CD4-positive, alpha-beta T cell treated with Interleukin-17A for 1 hour (primary cell): ENCODE data around the gene CTSO.
"Not testable (repeated sequence)": the region's sequence is repeated elsewhere in the genome, so short reads cannot be mapped to it uniquely, and the experiment has no call there.

ENCODE experiments used
- DNase-seq: peaks from one replicate; pipeline ENCODE4 v3.0.0-alpha.2; 2020

The CTSO gene

GRCh38 chr4:155954118-155954685 lies 536 bp upstream of the CTSO start:
- DNase-seq = no peak

GRCh38 chr4:155952501-155952901 lies 1.2 kb downstream of the CTSO start:
- no peak for DNase-seq

GRCh38 chr4:155950461-155950860 lies 3.2 kb downstream of the CTSO start:
- DNase-seq = no peak

GRCh38 chr4:155948541-155948940 lies 5.1 kb downstream of the CTSO start:
- DNase-seq = no peak

- DNase-seq = no peak
These were observed 7.2 kb downstream of the CTSO start for GRCh38 chr4:155946486-155946885.

- no peak for DNase-seq
These were observed 9.2 kb downstream of the CTSO start for GRCh38 chr4:155944516-155944915.

GRCh38 chr4:155943605-155944291 lies 9.9 kb downstream of the CTSO start:
- DNase-seq = no peak

- DNase-seq = no peak
These were observed 11.8 kb downstream of the CTSO start for GRCh38 chr4:155941820-155942219.

GRCh38 chr4:155941085-155941790 lies 12.4 kb downstream of the CTSO start:
- DNase-seq = no peak

GRCh38 chr4:155935389-155935986 lies 18.2 kb downstream of the CTSO start:
- no peak for DNase-seq

GRCh38 chr4:155934634-155935033 lies 19.0 kb downstream of the CTSO start:
- DNase-seq = not testable (repeated sequence)

- DNase-seq = no peak
These were observed 22.0 kb downstream of the CTSO start for GRCh38 chr4:155931634-155932033.

GRCh38 chr4:155930330-155930729 lies 23.3 kb downstream of the CTSO start:
- DNase-seq = no peak

GRCh38 chr4:155929833-155930232 lies 23.8 kb downstream of the CTSO start:
- DNase-seq = no peak

GRCh38 chr4:155924637-155925036 lies 29.0 kb downstream of the CTSO start:
- no peak for DNase-seq

- DNase-seq = no peak
These were observed 32.1 kb downstream of the CTSO start for GRCh38 chr4:155921597-155921996.

- no peak for DNase-seq
These were observed 38.9 kb downstream of the CTSO start for GRCh38 chr4:155914782-155915181.

GRCh38 chr4:155911905-155912304 lies 41.8 kb downstream of the CTSO start:
- DNase-seq = no peak

GRCh38 chr4:155909615-155910226 lies 43.9 kb downstream of the CTSO start:
- no peak for DNase-seq

GRCh38 chr4:155908187-155909139 lies 45.2 kb downstream of the CTSO start:
- no peak for DNase-seq

GRCh38 chr4:155907556-155907955 lies 46.1 kb downstream of the CTSO start:
- DNase-seq = no peak

- no peak for DNase-seq
These were observed 47.0 kb downstream of the CTSO start for GRCh38 chr4:155906554-155907247.
